ENCODE data around the gene ROBO1. TPM values are rescaled to one million over a fixed set of nuclear protein-coding genes. Genes with fewer than 3 reads are reported as not detected.
"Not testable (repeated sequence)": the region's sequence is repeated elsewhere in the genome, so short reads cannot be mapped to it uniquely, and the experiment has no call there.

ROBO1 gene
- total RNA-seq, 1 donor: 88.5 TPM

DNA sequence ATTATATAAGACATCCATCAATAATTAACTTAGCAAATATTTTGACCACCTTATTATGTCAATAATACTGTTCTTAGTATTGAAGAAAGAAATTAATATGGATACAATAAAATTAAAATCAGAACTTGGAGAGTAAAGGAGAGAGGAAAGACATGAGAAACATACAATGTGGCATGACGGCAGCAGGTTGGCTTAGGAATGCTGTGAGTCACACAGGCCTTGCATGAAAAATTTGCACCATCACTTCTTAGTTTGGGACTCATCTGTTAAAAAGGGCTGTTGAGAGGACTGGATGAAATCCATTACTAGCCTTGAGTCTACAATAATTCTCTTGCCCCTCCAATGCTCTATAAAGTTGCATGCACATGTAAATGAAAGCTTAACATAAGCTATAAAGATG lies 880.8 kb downstream of the ROBO1 start:
- TF ChIP-seq, protein P1, sequence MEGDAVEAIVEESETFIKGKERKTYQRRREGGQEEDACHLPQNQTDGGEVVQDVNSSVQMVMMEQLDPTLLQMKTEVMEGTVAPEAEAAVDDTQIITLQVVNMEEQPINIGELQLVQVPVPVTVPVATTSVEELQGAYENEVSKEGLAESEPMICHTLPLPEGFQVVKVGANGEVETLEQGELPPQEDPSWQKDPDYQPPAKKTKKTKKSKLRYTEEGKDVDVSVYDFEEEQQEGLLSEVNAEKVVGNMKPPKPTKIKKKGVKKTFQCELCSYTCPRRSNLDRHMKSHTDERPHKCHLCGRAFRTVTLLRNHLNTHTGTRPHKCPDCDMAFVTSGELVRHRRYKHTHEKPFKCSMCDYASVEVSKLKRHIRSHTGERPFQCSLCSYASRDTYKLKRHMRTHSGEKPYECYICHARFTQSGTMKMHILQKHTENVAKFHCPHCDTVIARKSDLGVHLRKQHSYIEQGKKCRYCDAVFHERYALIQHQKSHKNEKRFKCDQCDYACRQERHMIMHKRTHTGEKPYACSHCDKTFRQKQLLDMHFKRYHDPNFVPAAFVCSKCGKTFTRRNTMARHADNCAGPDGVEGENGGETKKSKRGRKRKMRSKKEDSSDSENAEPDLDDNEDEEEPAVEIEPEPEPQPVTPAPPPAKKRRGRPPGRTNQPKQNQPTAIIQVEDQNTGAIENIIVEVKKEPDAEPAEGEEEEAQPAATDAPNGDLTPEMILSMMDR (IDR thresholded peaks at IDR 0.05; ENCODE audit: insufficient read depth, low read depth, low read length): no peak
- no peak overlapping the region for H3K4me3 ChIP-seq (ENCODE audit: low read depth, low read length)
- no peak for DNase-seq (ENCODE audit: low read depth)

DNA sequence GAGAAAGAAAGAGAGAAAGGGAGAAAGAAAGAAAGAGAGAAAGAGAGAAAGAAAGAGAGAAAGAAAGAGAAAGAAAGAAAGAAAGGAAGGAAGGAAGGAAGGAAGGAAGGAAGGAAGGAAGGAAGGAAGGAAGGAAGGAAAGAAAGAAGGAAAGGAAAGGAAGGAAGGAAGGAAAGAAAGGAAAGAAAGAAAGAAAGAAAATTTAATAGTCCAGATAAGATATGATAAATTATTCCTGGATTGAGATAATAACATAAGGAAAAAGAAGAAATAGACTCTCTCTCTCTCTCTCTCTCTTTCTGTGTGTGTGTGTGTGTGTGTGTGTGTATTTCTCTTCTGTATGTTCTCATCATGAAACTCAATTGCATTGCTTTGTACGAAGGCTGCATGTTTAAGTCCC lies 883.2 kb downstream of the ROBO1 start:
- not testable (repeated sequence) for DNase-seq (ENCODE audit: low read depth); H3K4me3 ChIP-seq (ENCODE audit: low read depth, low read length)

DNA sequence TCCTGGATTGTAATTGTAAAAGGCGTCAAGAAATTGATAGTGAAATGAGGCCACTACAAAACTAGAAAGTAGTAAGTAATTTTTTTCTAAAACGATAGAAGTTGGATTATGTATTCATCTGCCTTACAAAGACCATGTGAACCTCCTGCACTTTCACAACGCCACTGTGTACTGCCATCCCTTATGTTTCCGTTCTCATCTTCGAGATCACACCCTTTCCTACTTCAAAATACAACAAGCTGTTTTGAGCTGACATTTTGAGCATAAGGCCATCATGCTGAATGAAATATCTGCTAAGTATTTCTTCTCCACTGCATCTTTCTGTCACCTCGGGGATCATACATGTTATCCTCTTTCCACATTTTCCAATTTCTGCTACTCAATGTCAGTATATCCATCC lies 885.5 kb downstream of the ROBO1 start:
- H3K4me3 ChIP-seq (ENCODE audit: low read depth, low read length): no peak overlapping the region
- TF ChIP-seq, protein P1 (IDR thresholded peaks at IDR 0.05; ENCODE audit: insufficient read depth, low read depth, low read length): no peak
- no peak for DNase-seq (ENCODE audit: low read depth)

DNA sequence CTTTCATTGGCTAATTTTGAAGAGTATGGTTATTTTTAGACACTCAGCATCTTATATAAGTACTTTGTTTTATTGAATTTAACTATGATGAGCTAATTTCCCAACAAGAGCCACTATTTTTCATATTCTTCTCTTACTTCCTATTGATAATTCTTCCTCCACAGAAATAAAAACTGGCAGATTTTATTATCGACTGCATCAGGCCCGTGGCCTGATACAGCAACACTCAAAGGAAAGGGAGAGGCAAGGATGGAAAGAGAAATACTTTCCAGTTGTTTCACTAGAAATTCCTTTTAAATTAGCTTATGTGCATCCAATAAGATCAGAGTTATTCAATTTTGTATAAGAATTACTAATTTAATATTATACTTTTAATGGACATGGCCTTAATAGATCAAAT lies 886.3 kb downstream of the ROBO1 start:
- H3K4me3 ChIP-seq (ENCODE audit: low read depth, low read length): no peak overlapping the region
- TF ChIP-seq, protein P1 (IDR thresholded peaks at IDR 0.05; ENCODE audit: insufficient read depth, low read depth, low read length): no peak
- DNase-seq (ENCODE audit: low read depth): no peak

DNA sequence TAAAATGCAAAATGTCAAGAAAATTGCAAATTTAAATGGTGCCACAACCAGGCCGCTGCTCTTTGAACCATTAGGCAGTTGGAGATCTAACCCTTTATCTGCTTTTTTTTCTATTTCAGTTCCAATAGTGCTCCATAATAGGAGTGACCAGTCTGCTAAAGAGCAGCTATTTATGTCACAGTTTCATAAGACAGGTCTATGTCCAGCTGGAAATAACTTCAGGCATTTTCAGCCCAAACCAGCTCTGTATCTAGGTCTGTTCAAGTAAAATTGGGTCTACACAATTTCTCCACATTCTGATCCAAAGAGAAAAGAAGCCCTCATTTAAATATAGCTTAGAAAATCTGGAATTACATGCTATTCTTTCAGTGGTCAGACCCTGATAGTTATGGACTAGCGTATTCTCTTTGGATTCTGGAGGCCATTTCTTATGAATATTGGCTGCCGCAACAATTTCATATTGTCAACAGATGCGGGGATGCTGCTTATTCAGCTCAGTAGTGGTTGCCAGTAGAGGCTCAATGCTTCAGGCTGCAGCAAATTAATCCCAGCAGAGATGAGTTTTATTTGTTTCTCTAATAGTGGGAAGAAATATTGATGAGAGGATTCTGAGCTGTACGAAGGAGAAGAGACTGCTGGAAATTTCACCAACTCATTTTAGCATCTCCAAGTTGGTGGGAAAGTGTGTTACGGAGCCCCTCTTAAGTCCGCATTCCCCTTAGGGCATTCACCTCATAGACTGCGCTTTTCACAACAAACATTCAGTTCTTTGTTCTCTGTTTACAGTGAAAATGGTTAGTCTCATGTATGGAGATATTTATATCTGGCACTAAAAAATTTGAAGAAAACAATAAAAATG lies 887.0 kb downstream of the ROBO1 start:
- no peak overlapping the region for H3K4me3 ChIP-seq (ENCODE audit: low read depth, low read length)
- TF ChIP-seq, protein P1 (IDR thresholded peaks at IDR 0.05; ENCODE audit: insufficient read depth, low read depth, low read length): no peak
- DNase-seq (ENCODE audit: low read depth): no peak

DNA sequence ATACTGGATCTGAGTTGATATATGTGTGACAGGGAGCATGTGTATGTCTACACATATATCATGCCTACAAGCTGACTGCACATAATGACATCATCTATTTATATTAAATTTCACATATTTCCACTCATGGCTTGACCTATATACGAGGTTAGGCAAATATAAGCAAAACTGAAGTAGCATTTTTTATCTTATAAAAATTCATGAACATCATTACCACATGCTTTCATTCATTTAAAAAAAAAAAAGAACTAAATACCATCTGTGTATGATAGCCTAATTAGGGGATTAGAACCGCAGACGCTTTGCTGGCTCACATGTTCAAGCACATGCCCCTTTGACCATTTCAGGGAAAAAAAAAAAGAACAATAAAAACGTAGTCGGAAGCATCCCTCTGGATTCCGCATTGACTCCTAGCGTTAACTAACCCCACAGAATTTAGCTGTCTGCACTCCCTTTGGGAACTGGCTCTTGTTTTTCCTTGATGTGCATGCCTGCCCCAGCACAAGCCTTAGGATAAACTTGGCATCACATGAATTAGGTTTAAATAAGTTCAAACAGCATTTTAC lies 888.4 kb downstream of the ROBO1 start:
- H3K4me3 ChIP-seq (ENCODE audit: low read depth, low read length): no peak overlapping the region
- DNase-seq (ENCODE audit: low read depth): no peak
- TF ChIP-seq, protein P1 (IDR thresholded peaks at IDR 0.05; ENCODE audit: insufficient read depth, low read depth, low read length): no peak

DNA sequence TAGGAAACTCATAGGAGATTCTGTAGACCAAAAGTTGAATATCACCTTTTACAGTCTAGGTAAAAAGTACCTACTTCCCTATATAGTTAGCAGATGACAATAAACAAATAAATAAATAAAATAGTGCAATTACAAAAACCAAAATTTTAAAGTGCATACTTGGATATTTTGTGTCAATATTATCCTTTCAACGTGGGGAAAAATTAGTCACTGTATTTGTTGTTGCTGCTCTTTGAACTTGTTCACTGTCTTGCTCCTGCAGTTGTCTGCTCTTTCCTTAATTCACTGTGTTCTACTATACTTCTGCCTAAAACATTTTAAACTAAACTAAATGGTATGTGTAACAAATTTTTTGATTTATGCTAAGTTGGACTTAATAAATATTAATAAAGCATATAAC lies 889.0 kb downstream of the ROBO1 start:
- no peak overlapping the region for H3K4me3 ChIP-seq (ENCODE audit: low read depth, low read length)
- TF ChIP-seq, protein P1 (IDR thresholded peaks at IDR 0.05; ENCODE audit: insufficient read depth, low read depth, low read length): no peak
- no peak for DNase-seq (ENCODE audit: low read depth)
